ENCODE measurements around the gene CASP6.
"Not testable (repeated sequence)": the region's sequence is repeated elsewhere in the genome, so short reads cannot be mapped to it uniquely, and the experiment has no call there.

The CASP6 gene

GRCh38 chr4:109683621-109684253, 19.5 kb downstream of the CASP6 start:
- no peak for TF ChIP-seq CTCF (conservative IDR thresholded peaks at IDR 0.05; ENCODE audit: low read length)
- H3K4me3 ChIP-seq (ENCODE audit: low read length): no peak overlapping the region
- no peak for DNase-seq (ENCODE audit: low read depth)

GRCh38 chr4:109682875-109683274, 20.4 kb downstream of the CASP6 start:
- TF ChIP-seq CTCF (conservative IDR thresholded peaks at IDR 0.05; ENCODE audit: low read length): no peak
- no peak overlapping the region for H3K4me3 ChIP-seq (ENCODE audit: low read length)
- no peak for DNase-seq (ENCODE audit: low read depth)

GRCh38 chr4:109678925-109679324, 24.3 kb downstream of the CASP6 start:
- H3K4me3 ChIP-seq (ENCODE audit: low read length); DNase-seq (ENCODE audit: low read depth): not testable (repeated sequence)

- not testable (repeated sequence) for H3K4me3 ChIP-seq (ENCODE audit: low read length); DNase-seq (ENCODE audit: low read depth)
Measured at GRCh38 chr4:109678472-109678871, 24.8 kb downstream of the CASP6 start.

- no peak; the same call in 1 of the 2 replicates for TF ChIP-seq CTCF (conservative IDR thresholded peaks at IDR 0.05; ENCODE audit: low read length)
- DNase-seq (ENCODE audit: low read depth): no peak
- no peak overlapping the region for H3K4me3 ChIP-seq (ENCODE audit: low read length)
Measured at GRCh38 chr4:109676886-109677285, 26.4 kb downstream of the CASP6 start.

GRCh38 chr4:109675843-109676242, 27.4 kb downstream of the CASP6 start:
- H3K4me3 ChIP-seq (ENCODE audit: low read length): no peak overlapping the region
- no peak for DNase-seq (ENCODE audit: low read depth)
- TF ChIP-seq CTCF (conservative IDR thresholded peaks at IDR 0.05; ENCODE audit: low read length): no peak

- no peak overlapping the region for H3K4me3 ChIP-seq (ENCODE audit: low read length)
- no peak for TF ChIP-seq CTCF (conservative IDR thresholded peaks at IDR 0.05; ENCODE audit: low read length)
- no peak for DNase-seq (ENCODE audit: low read depth)
Measured at GRCh38 chr4:109675181-109675580, 28.1 kb downstream of the CASP6 start.

GRCh38 chr4:109673303-109673702, 29.9 kb downstream of the CASP6 start:
- no peak for DNase-seq (ENCODE audit: low read depth)
- no peak overlapping the region for H3K4me3 ChIP-seq (ENCODE audit: low read length)
- no peak for TF ChIP-seq CTCF (conservative IDR thresholded peaks at IDR 0.05; ENCODE audit: low read length)
